SK-N-SH (cell line): ENCODE results near the gene MACROD2. TPM values are rescaled to one million over a fixed set of nuclear protein-coding genes. Genes with fewer than 3 reads are reported as not detected.
A peak's percentile ranks its signal among the peaks of the same experiment; 100 is the strongest.

Experiments used
- CTCF ChIA-PET: fragments of 300-600, 350-600 bp; formaldehyde crosslinking; extraction: SDS; loops from one replicate; lab custom pipeline; 2021; lab: Yijun Ruan, JAX
- POLR2A ChIA-PET: fragments of 350-600 bp; sonication (Branson Sonifier 250); formaldehyde crosslinking; extraction: SDS; loops from one replicate; lab custom pipeline; 2020; ENCODE audit warnings: antibody characterized with exemption, inconsistent platforms; lab: Yijun Ruan, JAX
- DNase-seq: peaks from one replicate; pipeline ENCODE4 v3.0.0; 2012
- H2AFZ ChIP-seq: fragments of 200-600 bp; sonication (generic); 2 replicates; pipeline ENCODE4 v1.8.1; 2016; ENCODE audit warnings: antibody characterized with exemption, mild to moderate bottlenecking, low read depth
- H3F3A ChIP-seq: fragments of 200-600 bp; sonication (generic); replicated peaks from 2 replicates; pipeline ENCODE3; 2016; ENCODE audit warnings: antibody characterized with exemption, mild to moderate bottlenecking; ENCODE audit not compliant: insufficient read depth
- H3K27ac ChIP-seq, 2 experiments: fragments of 200-500 bp in 1 of 2; fragments of 200-600 bp in 1 of 2; sonication (Bioruptor generic) in 1 of 2; sonication (generic), shearing (Covaris generic) in 1 of 2; 2 replicates each; pipeline versions ENCODE4 v1.5.1 to v1.6.1; 2014 to 2016; ENCODE audit warnings: low read depth in 2 of 2, inconsistent platforms in 1 of 2, low read length in 1 of 2, mild to moderate bottlenecking in 1 of 2, mixed read lengths in 1 of 2
- H3K27me3 ChIP-seq: fragments of 200-600 bp; sonication (generic), shearing (Covaris generic); 2 replicates; pipeline ENCODE4 v1.6.1; 2016; ENCODE audit warnings: mixed run types; ENCODE audit not compliant: insufficient read depth
- H3K36me3 ChIP-seq, 2 experiments: fragments of 200-500 bp in 1 of 2; fragments of 200-600 bp in 1 of 2; sonication (Bioruptor generic) in 1 of 2; sonication (generic) in 1 of 2; replicated peaks in 1 of 2; 2 replicates each; pipeline versions ENCODE3 to v1.5.1; 2014 to 2016; ENCODE audit warnings: low read length in 1 of 2, mild to moderate bottlenecking in 1 of 2; ENCODE audit not compliant: insufficient read depth in 2 of 2, control insufficient read depth in 1 of 2
- H3K4me1 ChIP-seq, 2 experiments: fragments of 200-500 bp in 1 of 2; fragments of 200-600 bp in 1 of 2; sonication (Bioruptor generic) in 1 of 2; sonication (generic), shearing (Covaris generic) in 1 of 2; 2 replicates each; pipeline versions ENCODE4 v1.5.1 to v1.6.1; 2014 to 2016; ENCODE audit warnings: low read depth in 1 of 2, low read length in 1 of 2, mixed run types in 1 of 2; ENCODE audit not compliant: insufficient read depth in 2 of 2, control insufficient read depth in 1 of 2
- H3K4me2 ChIP-seq: fragments of 200-600 bp; sonication (generic), shearing (Covaris generic); 2 replicates; pipeline ENCODE4 v1.6.1; 2017; ENCODE audit warnings: mixed run types
- H3K4me3 ChIP-seq, 2 experiments: fragments of 200-500 bp in 1 of 2; fragments of 200-600 bp in 1 of 2; sonication (Bioruptor generic) in 1 of 2; sonication (generic), shearing (Covaris generic) in 1 of 2; 2 replicates each; pipeline versions ENCODE4 v1.5.1 to v1.8.1; 2014 to 2016; ENCODE audit warnings: low read depth in 2 of 2, inconsistent platforms in 1 of 2, low read length in 1 of 2, mild to moderate bottlenecking in 1 of 2, mixed read lengths in 1 of 2, moderate library complexity in 1 of 2
- H3K79me2 ChIP-seq: fragments of 200-600 bp; sonication (generic); 2 replicates; pipeline ENCODE4 v1.8.1; 2017; ENCODE audit warnings: mild to moderate bottlenecking; ENCODE audit not compliant: insufficient read depth
- H3K9ac ChIP-seq: fragments of 200-600 bp; sonication (generic); 2 replicates; pipeline ENCODE4 v1.6.1; 2017; ENCODE audit warnings: mixed run types
- H3K9me2 ChIP-seq: fragments of 200-600 bp; sonication (generic); 2 replicates; pipeline ENCODE4 v1.6.1; 2017; ENCODE audit warnings: mixed run types
- H3K9me3 ChIP-seq: fragments of 200-600 bp; sonication (generic); 2 replicates; pipeline ENCODE4 v1.6.1; 2017; ENCODE audit warnings: mixed run types, mild to moderate bottlenecking, moderate library complexity
- H4K20me1 ChIP-seq: fragments of 200-600 bp; sonication (generic); 2 replicates; pipeline ENCODE4 v1.6.1; 2017; ENCODE audit warnings: mild to moderate bottlenecking, mixed run types; ENCODE audit not compliant: insufficient read depth
- CHD2 ChIP-seq: fragments of 150-350 bp; IDR thresholded peaks from 2 replicates; pipeline ENCODE4 v1.6.1; 2018; ENCODE audit warnings: low read length; ENCODE audit not compliant: partially characterized antibody
- EP300 ChIP-seq, 2 experiments: IDR thresholded peaks; 2 replicates each; pipeline versions ENCODE4 v1.4.0 to v1.6.1; 2012; ENCODE audit warnings: borderline replicate concordance in 1 of 2, low read depth in 1 of 2, low read length in 1 of 2
- GABPA ChIP-seq: IDR thresholded peaks from 2 replicates; pipeline ENCODE4 v1.4.0; 2012; ENCODE audit warnings: low read depth, mild to moderate bottlenecking
- GATA2 ChIP-seq: sonication (generic); formaldehyde crosslinking; IDR thresholded peaks from 2 replicates; pipeline ENCODE4 v1.5.0; 2020; ENCODE audit warnings: mild to moderate bottlenecking, missing genetic modification reagents
- JUND ChIP-seq: IDR thresholded peaks from 2 replicates; pipeline ENCODE4 v1.4.0; 2012
- MAX ChIP-seq: IDR thresholded peaks from 2 replicates; pipeline ENCODE4 v1.4.0; 2012; ENCODE audit warnings: low read depth
- NRF1 ChIP-seq: IDR thresholded peaks from 2 replicates; pipeline ENCODE4 v1.6.1; 2012; ENCODE audit warnings: low read depth, mild to moderate bottlenecking, low read length
- SIN3A ChIP-seq: IDR thresholded peaks from 2 replicates; pipeline ENCODE4 v1.6.1; 2012; ENCODE audit warnings: low read depth, mild to moderate bottlenecking, low read length, moderate library complexity, borderline replicate concordance
- SMC3 ChIP-seq: IDR thresholded peaks from 2 replicates; pipeline ENCODE4 v1.6.1; 2012; ENCODE audit warnings: low read depth, low read length, improper control_type of control experiment
- TCF12 ChIP-seq: IDR thresholded peaks from 2 replicates; pipeline ENCODE4 v1.4.0; 2012
- WGBS: methylation state at CpG from one replicate; pipeline ENCODE4 v1.1.6; 2017; ENCODE audit warnings: low lambda C conversion rate; 5-methylcytosine and 5-hydroxymethylcytosine counted together
- polyA plus RNA-seq, 3 experiments: library from polyadenylated mRNA; depleted of rRNA; stranded (reverse); fragments of >200 nt; gene quantifications; 2 replicates each; pipeline ENCODE4 v1.2.3, GENCODE V29; 2012
- TF ChIP-seq, protein P1 (sequence below): IDR thresholded peaks from 2 replicates; pipeline ENCODE4 v1.6.1; 2012; ENCODE audit warnings: mild to moderate bottlenecking, low read depth, low read length, moderate library complexity
- TF ChIP-seq, protein P2 (sequence below): fragments of 150-350 bp; IDR thresholded peaks from 2 replicates; pipeline ENCODE4 v1.6.1; 2016; ENCODE audit warnings: mild to moderate bottlenecking, low read depth, low read length

MACROD2 gene
- polyA plus RNA-seq, 1 of the 3 experiments (the other 2 are of a cell fraction) = 0.33 TPM

DNA sequence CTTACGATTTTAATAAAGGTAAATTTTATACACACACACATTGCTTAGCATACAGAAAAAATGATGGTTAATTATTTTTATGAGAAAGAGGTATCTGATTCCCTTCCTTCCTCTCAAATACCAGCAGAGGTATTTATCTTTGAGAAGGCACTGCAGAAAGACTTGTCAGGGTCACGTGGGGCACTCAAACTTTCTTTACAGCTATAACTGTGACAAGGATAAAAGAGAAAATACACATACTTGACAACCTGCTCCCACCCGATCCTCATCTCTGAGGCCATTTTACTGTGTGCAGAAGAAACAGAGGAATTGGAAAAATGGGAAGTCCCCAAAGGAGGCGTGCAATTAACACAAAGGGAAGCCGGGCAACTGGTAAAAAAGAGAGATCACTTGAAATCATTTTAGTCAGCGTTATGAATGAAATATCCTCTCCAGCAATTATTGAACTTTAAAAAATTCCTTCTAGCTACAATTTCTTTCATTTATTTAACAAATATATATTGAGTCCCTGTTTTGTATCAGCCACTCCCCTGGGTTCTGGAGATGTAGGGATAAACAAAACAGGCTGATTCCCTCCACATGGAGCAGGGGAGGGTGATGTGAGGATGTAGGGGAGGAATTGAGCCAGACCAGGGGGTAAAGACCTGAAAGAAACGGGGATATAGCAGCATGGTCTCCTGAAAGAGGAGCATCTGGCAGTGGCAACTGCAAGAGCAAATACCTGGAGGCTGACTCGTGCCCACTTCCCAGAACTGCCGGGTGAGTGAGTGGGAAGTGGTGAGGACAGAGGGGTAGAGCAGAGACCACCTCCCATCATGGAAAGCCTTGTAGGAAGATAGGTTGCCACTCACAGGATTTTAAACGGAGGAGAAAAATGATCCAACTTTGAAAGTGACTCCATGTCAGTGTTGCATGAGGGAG lies 2067.6 kb downstream of the MACROD2 start:
- Histone ChIP-seq H2AFZ (no peak overlapping the region), H3K9me3 (no peaks in the 10 kb centered on the region)
- POLR2A ChIA-PET = no interaction called here

DNA sequence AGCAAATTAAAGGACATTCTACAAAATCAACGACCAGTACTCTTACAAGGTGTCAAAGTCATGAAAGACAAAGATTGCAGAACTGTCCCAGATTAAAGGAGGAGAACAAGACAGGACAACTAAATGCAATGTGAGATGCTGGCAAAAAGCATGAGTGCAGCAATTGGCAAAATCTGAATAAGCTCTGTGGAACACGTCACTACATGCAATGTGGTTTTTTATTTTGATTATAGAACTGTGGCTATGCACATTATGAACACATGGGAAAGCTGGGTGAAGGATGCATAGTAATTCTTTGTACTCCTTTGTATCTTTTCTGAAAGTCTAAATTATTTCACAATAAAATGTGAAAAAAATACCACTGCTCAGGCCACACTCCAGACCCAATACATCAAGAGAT lies 2068.6 kb downstream of the MACROD2 start:
- WGBS = 45% methylated on average over 2 of the region's 2 CpGs
- Histone ChIP-seq H3F3A (no peaks in the 10 kb centered on the region), H3K4me2 (no peak overlapping the region), H4K20me1 (no peaks in the 10 kb centered on the region), H3K4me1 (peaks cover 0 to 22% of the 10 kb centered on the region in 2 experiments; a peak in 1 of 4 replicates), H2AFZ (no peak overlapping the region), H3K9me2 (no peaks in the 10 kb centered on the region), H3K9ac (no peak overlapping the region), H3K79me2 (no peaks in the 10 kb centered on the region), H3K27me3 (no peaks in the 10 kb centered on the region), H3K4me3 (no peak overlapping the region), H3K36me3 (no peaks in the 10 kb centered on the region), H3K9me3 (no peaks in the 10 kb centered on the region), H3K27ac (no peak overlapping the region)
- POLR2A ChIA-PET = no interaction called here
- TF ChIP-seq, protein P1, sequence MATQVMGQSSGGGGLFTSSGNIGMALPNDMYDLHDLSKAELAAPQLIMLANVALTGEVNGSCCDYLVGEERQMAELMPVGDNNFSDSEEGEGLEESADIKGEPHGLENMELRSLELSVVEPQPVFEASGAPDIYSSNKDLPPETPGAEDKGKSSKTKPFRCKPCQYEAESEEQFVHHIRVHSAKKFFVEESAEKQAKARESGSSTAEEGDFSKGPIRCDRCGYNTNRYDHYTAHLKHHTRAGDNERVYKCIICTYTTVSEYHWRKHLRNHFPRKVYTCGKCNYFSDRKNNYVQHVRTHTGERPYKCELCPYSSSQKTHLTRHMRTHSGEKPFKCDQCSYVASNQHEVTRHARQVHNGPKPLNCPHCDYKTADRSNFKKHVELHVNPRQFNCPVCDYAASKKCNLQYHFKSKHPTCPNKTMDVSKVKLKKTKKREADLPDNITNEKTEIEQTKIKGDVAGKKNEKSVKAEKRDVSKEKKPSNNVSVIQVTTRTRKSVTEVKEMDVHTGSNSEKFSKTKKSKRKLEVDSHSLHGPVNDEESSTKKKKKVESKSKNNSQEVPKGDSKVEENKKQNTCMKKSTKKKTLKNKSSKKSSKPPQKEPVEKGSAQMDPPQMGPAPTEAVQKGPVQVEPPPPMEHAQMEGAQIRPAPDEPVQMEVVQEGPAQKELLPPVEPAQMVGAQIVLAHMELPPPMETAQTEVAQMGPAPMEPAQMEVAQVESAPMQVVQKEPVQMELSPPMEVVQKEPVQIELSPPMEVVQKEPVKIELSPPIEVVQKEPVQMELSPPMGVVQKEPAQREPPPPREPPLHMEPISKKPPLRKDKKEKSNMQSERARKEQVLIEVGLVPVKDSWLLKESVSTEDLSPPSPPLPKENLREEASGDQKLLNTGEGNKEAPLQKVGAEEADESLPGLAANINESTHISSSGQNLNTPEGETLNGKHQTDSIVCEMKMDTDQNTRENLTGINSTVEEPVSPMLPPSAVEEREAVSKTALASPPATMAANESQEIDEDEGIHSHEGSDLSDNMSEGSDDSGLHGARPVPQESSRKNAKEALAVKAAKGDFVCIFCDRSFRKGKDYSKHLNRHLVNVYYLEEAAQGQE = no peak
- no peak for TF ChIP-seq SMC3
- TF ChIP-seq CHD2 = no peak
- no peak for TF ChIP-seq TCF12
- no peak for TF ChIP-seq SIN3A
- no peak for TF ChIP-seq NRF1
- no peak for TF ChIP-seq JUND
- CTCF ChIA-PET = no interaction called here
- DNase-seq = no peak

More for the DNA sequence above, 2067.6 kb downstream of the MACROD2 start:
- WGBS = 27% methylated on average over 10 of the region's 10 CpGs
- H3K9ac ChIP-seq = no peak overlapping the region
- TF ChIP-seq MAX = no peak
- TF ChIP-seq EP300 (IDR thresholded peaks at IDR 0.05; ENCODE audit: borderline replicate concordance in 1 of 2, low read depth in 1 of 2, low read length in 1 of 2) = 0 out of 4 replicates have a peak, but pooled peaks of 1 of the 2 experiments have one; percentile 14
- no peak for TF ChIP-seq GABPA
- peak; percentile 59 for TF ChIP-seq GATA2 (CRISPR knock-in tag)
- TF ChIP-seq, protein P2, sequence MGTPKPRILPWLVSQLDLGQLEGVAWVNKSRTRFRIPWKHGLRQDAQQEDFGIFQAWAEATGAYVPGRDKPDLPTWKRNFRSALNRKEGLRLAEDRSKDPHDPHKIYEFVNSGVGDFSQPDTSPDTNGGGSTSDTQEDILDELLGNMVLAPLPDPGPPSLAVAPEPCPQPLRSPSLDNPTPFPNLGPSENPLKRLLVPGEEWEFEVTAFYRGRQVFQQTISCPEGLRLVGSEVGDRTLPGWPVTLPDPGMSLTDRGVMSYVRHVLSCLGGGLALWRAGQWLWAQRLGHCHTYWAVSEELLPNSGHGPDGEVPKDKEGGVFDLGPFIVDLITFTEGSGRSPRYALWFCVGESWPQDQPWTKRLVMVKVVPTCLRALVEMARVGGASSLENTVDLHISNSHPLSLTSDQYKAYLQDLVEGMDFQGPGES = no peak
- TF ChIP-seq, all 33 proteins: peak for 2
- no peaks in the 10 kb centered on the region for H3K27me3 ChIP-seq
- H3K4me1 ChIP-seq = peaks cover 0 to 22% of the 10 kb centered on the region in 2 experiments; a peak in 1 of 4 replicates
- H3K79me2 ChIP-seq = no peaks in the 10 kb centered on the region
- CTCF ChIA-PET = interaction anchor here (1.2 kb wide), 1 partner anchor 413 kb away, joined by 4 read pairs; no protein-coding TSS in a partner anchor
- peak; percentile 40 for DNase-seq
- no peaks in the 10 kb centered on the region for H3K36me3 ChIP-seq
- peak overlapping the region in 1 of 2 experiments; percentile 22; a peak in 1 of 4 replicates for H3K27ac ChIP-seq
- no peaks in the 10 kb centered on the region for H4K20me1 ChIP-seq
- H3K4me3 ChIP-seq = no peak overlapping the region
- no peaks in the 10 kb centered on the region for H3K9me2 ChIP-seq
- H3K4me2 ChIP-seq = no peak overlapping the region
- H3F3A ChIP-seq = no peaks in the 10 kb centered on the region
